PFSK-1 (cell line): ENCODE data around the gene TRPC6.

Source experiments
- FOXP2 ChIP-seq: optimal IDR thresholded peaks from 2 replicates; pipeline ENCODE3; 2011; ENCODE audit warnings: borderline replicate concordance, control low read depth, inconsistent platforms; ENCODE audit not compliant: insufficient read depth; ENCODE audit errors: extremely low read length, extremely low read depth
- POLR2AphosphoS5 ChIP-seq: IDR thresholded peaks from 2 replicates; pipeline ENCODE4 v1.6.1; 2012; ENCODE audit warnings: low read depth, mild to moderate bottlenecking, control low read depth, low read length, moderate library complexity
- SIN3A ChIP-seq: IDR thresholded peaks from 2 replicates; pipeline ENCODE4 v1.6.1; 2012; ENCODE audit warnings: mild to moderate bottlenecking, low read length, moderate library complexity, borderline replicate concordance; ENCODE audit not compliant: insufficient read depth
- TAF1 ChIP-seq: IDR thresholded peaks from 2 replicates; pipeline ENCODE4 v1.6.1; 2012; ENCODE audit warnings: low read length, control low read depth, borderline replicate concordance; ENCODE audit not compliant: insufficient read depth
- TF ChIP-seq, protein P1 (sequence below), 2 experiments: IDR thresholded peaks; 2 replicates each; pipeline versions ENCODE4 v1.6.1 to v1.8.0; 2011 to 2012; ENCODE audit warnings: low read depth in 2 of 2, low read length in 2 of 2, control low read depth in 1 of 2, inconsistent platforms in 1 of 2, mild to moderate bottlenecking in 1 of 2, moderate library complexity in 1 of 2; ENCODE audit not compliant: insufficient read depth in 1 of 2

The TRPC6 gene

DNA sequence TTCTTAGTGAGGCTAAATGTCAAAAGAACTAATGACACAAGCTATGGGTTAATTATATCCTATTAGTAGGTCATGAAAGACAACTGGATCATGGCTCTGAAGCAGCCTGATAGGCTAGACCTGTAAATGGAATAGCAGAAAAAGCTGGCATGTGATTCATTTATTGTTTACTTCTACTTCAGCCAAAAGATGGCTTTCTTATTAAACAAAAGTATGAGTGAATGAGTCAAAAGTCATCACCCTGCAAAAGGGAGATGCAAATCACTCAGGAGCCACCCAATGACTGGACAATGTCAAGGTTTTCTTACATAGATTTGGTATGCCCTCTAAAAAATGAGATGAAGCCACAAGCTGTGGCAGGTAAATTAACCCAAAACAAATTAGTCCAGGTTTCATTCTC, 138.0 kb downstream of the TRPC6 start:
- no peak for TF ChIP-seq FOXP2
- no peak for TF ChIP-seq SIN3A
- TF ChIP-seq, protein P1, sequence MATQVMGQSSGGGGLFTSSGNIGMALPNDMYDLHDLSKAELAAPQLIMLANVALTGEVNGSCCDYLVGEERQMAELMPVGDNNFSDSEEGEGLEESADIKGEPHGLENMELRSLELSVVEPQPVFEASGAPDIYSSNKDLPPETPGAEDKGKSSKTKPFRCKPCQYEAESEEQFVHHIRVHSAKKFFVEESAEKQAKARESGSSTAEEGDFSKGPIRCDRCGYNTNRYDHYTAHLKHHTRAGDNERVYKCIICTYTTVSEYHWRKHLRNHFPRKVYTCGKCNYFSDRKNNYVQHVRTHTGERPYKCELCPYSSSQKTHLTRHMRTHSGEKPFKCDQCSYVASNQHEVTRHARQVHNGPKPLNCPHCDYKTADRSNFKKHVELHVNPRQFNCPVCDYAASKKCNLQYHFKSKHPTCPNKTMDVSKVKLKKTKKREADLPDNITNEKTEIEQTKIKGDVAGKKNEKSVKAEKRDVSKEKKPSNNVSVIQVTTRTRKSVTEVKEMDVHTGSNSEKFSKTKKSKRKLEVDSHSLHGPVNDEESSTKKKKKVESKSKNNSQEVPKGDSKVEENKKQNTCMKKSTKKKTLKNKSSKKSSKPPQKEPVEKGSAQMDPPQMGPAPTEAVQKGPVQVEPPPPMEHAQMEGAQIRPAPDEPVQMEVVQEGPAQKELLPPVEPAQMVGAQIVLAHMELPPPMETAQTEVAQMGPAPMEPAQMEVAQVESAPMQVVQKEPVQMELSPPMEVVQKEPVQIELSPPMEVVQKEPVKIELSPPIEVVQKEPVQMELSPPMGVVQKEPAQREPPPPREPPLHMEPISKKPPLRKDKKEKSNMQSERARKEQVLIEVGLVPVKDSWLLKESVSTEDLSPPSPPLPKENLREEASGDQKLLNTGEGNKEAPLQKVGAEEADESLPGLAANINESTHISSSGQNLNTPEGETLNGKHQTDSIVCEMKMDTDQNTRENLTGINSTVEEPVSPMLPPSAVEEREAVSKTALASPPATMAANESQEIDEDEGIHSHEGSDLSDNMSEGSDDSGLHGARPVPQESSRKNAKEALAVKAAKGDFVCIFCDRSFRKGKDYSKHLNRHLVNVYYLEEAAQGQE (IDR thresholded peaks at IDR 0.05; ENCODE audit: insufficient read depth in 1 of 2, low read depth in 2 of 2, low read length in 2 of 2) = no peak
- no peak for TF ChIP-seq POLR2AphosphoS5
- TF ChIP-seq TAF1 = no peak

DNA sequence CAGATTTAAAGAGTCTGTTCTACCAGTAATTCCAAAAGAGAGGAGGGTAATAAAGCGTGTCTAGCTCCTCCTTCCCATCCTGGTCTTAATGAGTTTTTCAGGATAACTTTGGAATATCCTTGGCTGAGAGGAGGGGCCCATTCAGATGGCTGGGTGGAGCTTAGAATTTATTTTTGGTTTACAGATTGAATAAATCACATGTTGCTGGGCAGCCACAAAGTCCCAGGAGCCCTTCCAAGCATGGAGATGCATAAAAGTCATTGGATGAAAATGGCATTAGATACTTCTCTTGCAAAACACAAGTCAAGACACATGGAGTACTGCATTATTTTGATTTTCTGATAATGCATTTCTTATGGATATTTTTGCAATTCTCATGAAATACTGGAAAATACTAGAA, 139.0 kb downstream of the TRPC6 start:
- TF ChIP-seq FOXP2 = no peak
- TF ChIP-seq POLR2AphosphoS5 = no peak

DNA sequence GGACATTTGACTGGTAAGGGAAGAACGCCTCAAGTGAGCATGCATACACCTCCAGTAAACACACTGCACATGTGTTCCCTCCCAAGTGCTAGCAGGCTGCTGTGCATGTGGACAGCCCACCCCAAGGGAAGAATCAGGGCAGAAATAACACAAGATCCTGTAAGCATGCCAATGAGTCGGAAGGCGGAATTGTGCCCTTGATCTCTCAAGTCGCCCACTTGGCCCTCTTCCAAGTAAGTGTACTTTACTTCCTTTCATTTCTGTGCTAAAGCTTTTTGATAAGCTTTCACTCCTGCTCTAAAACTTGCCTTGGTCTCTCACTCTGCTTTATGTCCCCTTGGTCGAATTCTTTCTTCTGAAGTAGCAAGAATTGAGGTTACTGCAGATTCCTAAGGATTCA, 139.6 kb downstream of the TRPC6 start:
- TF ChIP-seq TAF1 (no peak), SIN3A (no peak), POLR2AphosphoS5 (no peak), FOXP2 (no peak)
- TF ChIP-seq, protein P1 (IDR thresholded peaks at IDR 0.05; ENCODE audit: insufficient read depth in 1 of 2, low read depth in 2 of 2, low read length in 2 of 2) = no peak

DNA sequence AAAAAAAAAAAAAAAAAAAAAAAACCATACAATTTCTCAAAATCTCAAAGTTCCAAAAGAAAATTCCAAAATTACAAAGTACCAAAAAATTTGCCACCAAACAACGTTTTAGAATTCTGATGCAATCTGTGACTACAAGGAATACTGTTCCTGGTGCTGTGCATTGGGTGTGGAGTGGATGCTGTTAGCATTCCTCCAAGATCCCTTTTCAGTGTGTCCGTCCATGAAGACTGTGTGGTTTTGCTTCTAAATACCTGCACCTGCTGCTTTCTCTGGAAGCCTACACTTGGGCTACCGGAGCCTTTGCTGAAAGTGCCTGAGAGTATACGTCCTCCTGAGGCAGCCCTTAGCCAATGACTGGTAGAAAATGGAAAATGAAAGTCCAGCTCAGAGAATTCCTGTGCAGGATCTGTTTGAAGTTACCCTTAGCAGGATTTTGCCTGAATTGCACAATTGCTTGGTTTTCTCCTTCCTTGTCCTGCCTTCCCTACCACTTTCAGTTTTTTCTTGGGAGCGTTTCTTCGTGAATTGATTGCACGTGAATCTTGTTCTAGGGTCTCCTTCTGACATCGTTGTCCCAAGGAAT, 140.8 kb downstream of the TRPC6 start:
- TF ChIP-seq, protein P1 (IDR thresholded peaks at IDR 0.05; ENCODE audit: insufficient read depth in 1 of 2, low read depth in 2 of 2, low read length in 2 of 2) = no peak
- TF ChIP-seq SIN3A = no peak
- TF ChIP-seq FOXP2 = no peak
- no peak for TF ChIP-seq POLR2AphosphoS5
- no peak for TF ChIP-seq TAF1

DNA sequence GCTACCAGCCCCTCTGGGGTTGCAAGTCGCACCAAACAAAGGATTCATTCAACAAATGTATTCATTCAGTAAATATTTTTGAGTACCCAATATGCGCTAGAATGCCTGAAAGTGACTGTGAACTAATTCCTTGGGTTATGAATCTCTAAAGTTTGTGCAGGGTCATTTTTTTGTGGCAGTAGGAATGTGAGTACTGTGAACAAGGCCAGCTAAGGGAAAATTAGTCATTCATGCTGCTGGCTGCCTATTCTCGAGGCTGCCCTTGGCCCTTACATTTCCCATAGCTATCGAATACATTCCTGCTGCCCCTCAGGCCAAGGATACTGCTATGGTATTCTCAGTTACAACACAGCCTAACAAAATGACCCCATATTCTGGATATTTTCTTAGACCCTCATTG, 141.6 kb downstream of the TRPC6 start:
- TF ChIP-seq SIN3A (no peak), POLR2AphosphoS5 (no peak), FOXP2 (no peak), TAF1 (no peak)
- TF ChIP-seq, protein P1 (IDR thresholded peaks at IDR 0.05; ENCODE audit: insufficient read depth in 1 of 2, low read depth in 2 of 2, low read length in 2 of 2) = no peak
